CD8-positive, alpha-beta memory T cell (primary cell): ENCODE results near the gene ZNF219. TPM values are rescaled to one million over a fixed set of nuclear protein-coding genes. Genes with fewer than 3 reads are reported as not detected.
A peak's percentile ranks its signal among the peaks of the same experiment; 100 is the strongest.

Experiments
- CTCF ChIA-PET: fragments of 350-600 bp; sonication (Branson Sonifier 250); formaldehyde crosslinking; loops from one replicate; lab custom pipeline; 2021; ENCODE audit warnings: antibody characterized with exemption; lab: Charles Lee
- POLR2A ChIA-PET: fragments of 350-600 bp; sonication (Branson Sonifier 250); formaldehyde crosslinking; loops from one replicate; lab custom pipeline; 2021; ENCODE audit warnings: antibody characterized with exemption; lab: Charles Lee
- DNase-seq, 5 donors: peaks; one replicate each; pipeline versions ENCODE4 v3.0.0 to v3.0.0-alpha.2; 2020 to 2022; ENCODE audit warnings: mixed read lengths in 1 of 5
- H3K27ac ChIP-seq: one replicate; pipeline ENCODE4 v1.7.0; 2013; ENCODE audit warnings: low read depth, mild to moderate bottlenecking, low read length, moderate library complexity
- H3K27me3 ChIP-seq: 2 replicates; pipeline ENCODE4 v1.7.0; 2013; ENCODE audit warnings: low read length, mild to moderate bottlenecking; ENCODE audit not compliant: insufficient read depth, poor library complexity, severe bottlenecking
- H3K36me3 ChIP-seq: 2 replicates; pipeline ENCODE4 v1.7.0; 2013; ENCODE audit warnings: mild to moderate bottlenecking, low read length, moderate library complexity; ENCODE audit not compliant: insufficient read depth
- H3K4me1 ChIP-seq: 2 replicates; pipeline ENCODE4 v1.7.0; 2013; ENCODE audit warnings: mild to moderate bottlenecking, low read length, moderate library complexity; ENCODE audit not compliant: insufficient read depth
- H3K4me3 ChIP-seq: 2 replicates; pipeline ENCODE4 v1.7.0; 2013; ENCODE audit warnings: mild to moderate bottlenecking, low read length
- H3K9me3 ChIP-seq: 2 replicates; pipeline ENCODE4 v1.7.0; 2013; ENCODE audit warnings: mild to moderate bottlenecking, low read length
- H3K27ac Mint-ChIP-seq, 8 donors: one replicate each; pipeline ENCODE4 v1.8.0; 2020 to 2021; ENCODE audit warnings: mixed read lengths in 8 of 8, mild to moderate bottlenecking in 6 of 8, inconsistent platforms in 3 of 8, moderate library complexity in 3 of 8
- H3K27me3 Mint-ChIP-seq, 2 donors: one replicate each; pipeline ENCODE4 v1.8.0; 2020 to 2021; ENCODE audit warnings: mixed read lengths in 2 of 2, mild to moderate bottlenecking in 1 of 2, moderate library complexity in 1 of 2
- H3K36me3 Mint-ChIP-seq, 3 donors: one replicate each; pipeline ENCODE4 v1.8.0; 2020 to 2021; ENCODE audit warnings: mixed read lengths in 3 of 3, inconsistent platforms in 1 of 3, mild to moderate bottlenecking in 1 of 3
- H3K4me1 Mint-ChIP-seq, 3 donors: one replicate each; pipeline ENCODE4 v1.8.0; 2020 to 2021; ENCODE audit warnings: mixed read lengths in 3 of 3, inconsistent platforms in 1 of 3, mild to moderate bottlenecking in 1 of 3
- H3K4me3 Mint-ChIP-seq, 7 donors: one replicate each; pipeline ENCODE4 v1.8.0; 2020 to 2021; ENCODE audit warnings: mixed read lengths in 7 of 7, mild to moderate bottlenecking in 6 of 7, moderate library complexity in 4 of 7, inconsistent platforms in 2 of 7
- H3K9me3 Mint-ChIP-seq, 5 donors: one replicate each; pipeline ENCODE4 v1.8.0; 2020 to 2022; ENCODE audit warnings: mixed read lengths in 5 of 5, mild to moderate bottlenecking in 3 of 5, moderate library complexity in 2 of 5, inconsistent platforms in 1 of 5
- polyA plus RNA-seq: library from polyadenylated mRNA; unstranded; fragments of 300-500 nt; fragmentation: Illumina TruSeq; gene quantifications from one replicate; pipeline ENCODE4 v1.2.3, GENCODE V29; 2021
- total RNA-seq, 2 experiments: library from RNA; stranded (reverse); gene quantifications; one replicate each; pipeline ENCODE4 v1.2.3, GENCODE V29; 2021

ZNF219 gene
- total and polyA plus RNA-seq, 3 experiments from 2014 or later: 1.3 to 8.2 (median 7.0) TPM

DNA sequence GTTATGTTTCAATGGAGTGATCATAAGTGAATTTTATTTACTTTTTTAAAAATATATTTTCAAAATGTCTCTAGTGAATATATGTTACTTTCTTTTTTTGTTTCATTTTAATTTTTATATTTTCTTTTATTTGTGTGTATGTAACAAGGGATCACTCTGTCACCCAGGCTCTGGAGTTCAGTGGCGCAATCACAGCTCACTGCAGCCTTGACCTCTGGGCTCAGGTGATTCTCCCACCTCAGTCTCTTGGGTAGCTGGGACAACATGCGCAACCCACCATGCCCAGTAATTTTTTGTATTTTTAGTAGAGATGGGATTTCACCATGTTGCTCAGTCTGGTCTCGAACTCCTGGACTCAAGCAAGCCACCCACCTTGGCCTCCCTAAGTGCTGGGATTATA is 20.5 kb upstream of the ZNF219 start:
- H3K4me1 Mint-ChIP-seq: no peaks in the 10 kb centered on the region
- no peaks in the 10 kb centered on the region for H3K27me3 ChIP-seq
- H3K4me1 ChIP-seq: no peaks in the 10 kb centered on the region
- H3K27ac ChIP-seq: no peak overlapping the region
- no peaks in the 10 kb centered on the region for H3K9me3 Mint-ChIP-seq
- peaks cover 1 to 40% of the 10 kb centered on the region in 2 donors for H3K27me3 Mint-ChIP-seq
- ChIA-PET CTCF (interaction anchor here (0.6 kb wide), 1 partner anchor 16 kb away, joined by 3 read pairs; no protein-coding TSS in a partner anchor), POLR2A (interaction anchor here (0.6 kb wide), 1 partner anchor 101 kb away, joined by 4 read pairs; no protein-coding TSS in a partner anchor)
- H3K36me3 Mint-ChIP-seq: no peaks in the 10 kb centered on the region
- H3K9me3 ChIP-seq: no peaks in the 10 kb centered on the region
- H3K4me3 Mint-ChIP-seq: no peak overlapping the region
- DNase-seq: no peak
- H3K27ac Mint-ChIP-seq: no peak overlapping the region
- H3K36me3 ChIP-seq: no peaks in the 10 kb centered on the region
- no peak overlapping the region for H3K4me3 ChIP-seq

DNA sequence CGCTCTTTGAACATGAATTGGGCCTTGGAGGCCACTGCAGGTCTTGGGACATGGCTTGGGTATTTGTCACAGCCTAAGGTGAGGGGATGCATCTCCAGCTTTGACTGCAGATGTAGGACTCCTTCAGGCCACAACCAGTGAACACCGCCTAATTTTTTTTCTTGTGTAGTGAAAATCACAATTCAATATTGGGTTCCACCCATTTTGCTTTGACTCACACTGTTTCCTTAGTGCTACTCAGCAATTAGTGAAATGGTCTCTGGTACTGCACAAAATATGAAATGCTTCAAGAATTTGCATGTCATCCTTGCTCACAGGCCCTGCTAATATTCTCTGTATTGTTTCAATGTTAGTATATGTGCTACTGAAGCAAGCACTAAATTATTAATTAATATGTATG is 14.9 kb upstream of the ZNF219 start:
- no peak overlapping the region for H3K4me3 Mint-ChIP-seq
- Histone ChIP-seq H3K27ac (no peak overlapping the region), H3K4me3 (no peak overlapping the region), H3K9me3 (no peaks in the 10 kb centered on the region), H3K27me3 (no peaks in the 10 kb centered on the region), H3K4me1 (no peaks in the 10 kb centered on the region), H3K36me3 (no peaks in the 10 kb centered on the region)
- H3K36me3 Mint-ChIP-seq: no peaks in the 10 kb centered on the region
- H3K9me3 Mint-ChIP-seq: no peaks in the 10 kb centered on the region
- CTCF ChIA-PET: interaction anchor here (1.7 kb wide), 1 partner anchor 52 kb away, joined by 3 read pairs; no protein-coding TSS in a partner anchor
- DNase-seq: no peak
- H3K27ac Mint-ChIP-seq: no peak overlapping the region
- H3K4me1 Mint-ChIP-seq: no peaks in the 10 kb centered on the region
- POLR2A ChIA-PET: no interaction called here
- peaks cover 3 to 7% of the 10 kb centered on the region in 2 donors for H3K27me3 Mint-ChIP-seq

DNA sequence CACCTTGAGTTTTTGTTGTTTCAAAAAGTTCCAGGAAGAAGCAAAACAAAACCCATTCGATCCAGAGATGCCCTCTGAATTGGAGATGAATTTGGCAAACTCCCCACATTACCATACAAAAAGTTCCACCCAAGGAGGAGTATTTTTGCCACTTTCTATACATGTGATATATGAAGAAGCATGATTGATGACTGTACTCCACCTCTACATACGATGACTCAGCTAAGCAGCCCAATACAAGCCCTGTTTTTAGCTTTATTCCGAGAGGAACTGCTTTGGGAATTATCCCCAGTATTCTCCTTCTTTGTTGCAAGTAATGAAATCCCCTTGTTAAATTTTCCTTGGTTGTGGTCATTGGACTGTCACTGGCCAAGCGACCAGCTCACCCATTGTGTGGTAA is 13.8 kb upstream of the ZNF219 start:
- Mint-ChIP-seq H3K36me3 (no peaks in the 10 kb centered on the region), H3K27me3 (peaks cover 0 to 3% of the 10 kb centered on the region in 2 donors), H3K9me3 (no peaks in the 10 kb centered on the region), H3K4me1 (no peaks in the 10 kb centered on the region), H3K4me3 (no peak overlapping the region), H3K27ac (no peak overlapping the region)
- Histone ChIP-seq H3K4me1 (no peaks in the 10 kb centered on the region), H3K36me3 (no peaks in the 10 kb centered on the region), H3K27me3 (no peaks in the 10 kb centered on the region), H3K9me3 (no peaks in the 10 kb centered on the region), H3K4me3 (no peak overlapping the region), H3K27ac (no peak overlapping the region)
- ChIA-PET POLR2A (no interaction called here), CTCF (interaction anchor here (1.0 to 1.2 kb wide), 2 partner anchors 20 to 43 kb away, joined by 3 read pairs; no protein-coding TSS in a partner anchor)
- no peak for DNase-seq

DNA sequence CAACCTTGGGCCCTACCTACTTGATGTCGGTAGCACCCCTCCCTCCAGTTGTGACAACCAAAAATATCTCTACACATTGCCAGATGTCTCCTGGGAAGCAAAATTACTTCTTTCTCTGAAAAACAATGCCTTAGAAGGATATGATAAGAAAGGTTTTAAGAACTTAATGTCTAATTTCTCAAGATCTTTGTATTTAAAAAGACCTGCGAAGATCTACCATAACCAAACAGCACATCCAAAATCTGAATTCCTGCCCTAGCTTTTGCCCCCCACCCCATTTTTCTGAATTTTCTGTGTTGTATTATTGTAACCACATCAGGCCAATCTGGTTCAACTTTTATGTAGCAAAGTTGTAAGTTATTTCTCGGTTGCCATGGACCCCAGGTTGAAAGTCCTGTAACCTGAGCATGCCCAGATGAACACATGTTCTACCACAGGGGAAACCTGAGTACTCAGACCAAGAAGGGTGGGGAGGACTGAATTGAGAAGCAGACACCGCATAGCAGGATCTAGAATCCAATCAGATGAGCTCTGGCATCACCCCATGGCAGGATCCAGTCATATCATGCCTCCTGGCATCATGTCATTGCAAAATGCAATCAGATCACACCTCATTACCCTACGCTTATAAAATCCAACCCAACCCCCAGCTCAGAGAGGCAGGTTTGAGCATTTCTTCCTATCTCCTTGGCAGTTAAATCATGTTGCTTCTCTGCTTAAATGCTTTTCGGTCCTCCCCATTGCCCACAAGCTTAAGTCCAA is 11.1 kb upstream of the ZNF219 start:
- H3K36me3 ChIP-seq: no peaks in the 10 kb centered on the region
- H3K4me1 Mint-ChIP-seq: peaks cover 5 to 13% (median 9%) of the 10 kb centered on the region in 3 donors
- no peaks in the 10 kb centered on the region for H3K27me3 ChIP-seq
- no peaks in the 10 kb centered on the region for H3K9me3 ChIP-seq
- H3K36me3 Mint-ChIP-seq: no peaks in the 10 kb centered on the region
- H3K27me3 Mint-ChIP-seq: peaks cover 0 to 3% of the 10 kb centered on the region in 2 donors
- no peak overlapping the region for H3K4me3 ChIP-seq
- H3K9me3 Mint-ChIP-seq: no peaks in the 10 kb centered on the region
- no peak overlapping the region for H3K27ac ChIP-seq
- DNase-seq: no peak
- peak overlapping the region in 1 of 8 donors; percentile 73 for H3K27ac Mint-ChIP-seq
- H3K4me3 Mint-ChIP-seq: peak overlapping the region in 1 of 7 donors; percentile 17
- POLR2A ChIA-PET: no interaction called here
- CTCF ChIA-PET: interaction anchor here (1.2 to 12.2 kb wide), 5 partner anchors 16 to 138 kb away, joined by 4 to 201 read pairs (median 130); no protein-coding TSS in a partner anchor
- H3K4me1 ChIP-seq: peaks cover 11% of the 10 kb centered on the region

DNA sequence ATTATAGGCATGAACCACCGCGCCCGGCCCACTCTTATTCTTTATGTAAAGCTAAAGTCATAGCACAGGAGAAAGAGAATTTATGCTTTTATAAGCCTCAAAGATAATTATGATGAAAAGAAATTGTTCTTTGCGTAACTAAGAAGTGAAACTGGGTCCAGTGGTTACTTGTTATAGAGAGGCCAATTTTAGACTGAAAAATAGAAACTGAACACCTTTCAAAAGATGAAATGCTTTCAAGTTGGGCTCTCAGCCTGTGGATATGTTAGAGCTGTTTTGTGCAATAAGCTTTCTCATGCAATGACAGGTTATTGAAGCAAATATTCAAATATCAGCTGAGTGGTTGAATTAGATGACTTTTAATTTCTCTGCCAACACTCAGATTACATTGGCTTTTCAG is 10.3 kb upstream of the ZNF219 start:
- ChIA-PET POLR2A (no interaction called here), CTCF (interaction anchor here (1.5 to 12.2 kb wide), 6 partner anchors 15 to 93 kb away, joined by 3 to 201 read pairs (median 110); no protein-coding TSS in a partner anchor)
- Histone ChIP-seq H3K27me3 (no peaks in the 10 kb centered on the region), H3K9me3 (no peaks in the 10 kb centered on the region), H3K27ac (no peak overlapping the region), H3K36me3 (no peaks in the 10 kb centered on the region), H3K4me1 (peaks cover 12% of the 10 kb centered on the region), H3K4me3 (no peak overlapping the region)
- Mint-ChIP-seq H3K27me3 (peaks cover 0 to 3% of the 10 kb centered on the region in 2 donors), H3K4me3 (peak overlapping the region in 1 of 7 donors; percentile 17), H3K4me1 (peaks cover 6 to 15% (median 11%) of the 10 kb centered on the region in 3 donors), H3K27ac (no peak overlapping the region), H3K36me3 (peaks cover 0 to 4% (median 0%) of the 10 kb centered on the region in 3 donors), H3K9me3 (no peaks in the 10 kb centered on the region)
- no peak for DNase-seq

DNA sequence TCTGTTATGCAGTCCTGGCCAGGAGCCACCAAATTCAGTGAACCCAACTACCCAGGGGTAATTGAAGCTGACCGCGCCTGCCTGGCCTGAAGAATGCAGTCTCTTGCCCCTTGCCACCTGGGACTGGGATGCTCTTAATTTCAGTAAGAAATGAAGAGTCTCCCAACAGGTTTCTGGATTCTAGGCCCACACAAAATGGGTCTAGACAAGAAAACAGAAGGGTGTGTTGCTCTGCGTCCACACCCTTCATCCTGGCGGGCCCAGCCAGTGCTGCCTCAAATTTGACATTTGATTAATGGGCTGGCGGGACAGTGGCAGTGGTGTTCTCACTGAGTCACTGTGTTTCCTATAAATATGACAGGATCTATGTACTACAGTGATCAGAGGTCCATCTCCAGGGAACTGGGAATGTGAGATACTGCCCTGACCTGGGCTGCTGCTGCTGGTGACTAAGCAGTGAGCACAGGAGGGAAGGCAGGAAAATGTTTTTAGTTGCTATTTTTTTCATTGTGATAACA is 8.9 kb upstream of the ZNF219 start:
- Mint-ChIP-seq H3K4me3 (peak overlapping the region in 1 of 7 donors; percentile 81), H3K9me3 (no peaks in the 10 kb centered on the region), H3K27ac (peak overlapping the region in 2 of 8 donors; percentile 73 to 79), H3K4me1 (peaks cover 13 to 21% (median 20%) of the 10 kb centered on the region in 3 donors), H3K27me3 (peaks cover 0 to 1% of the 10 kb centered on the region in 2 donors), H3K36me3 (peaks cover 0 to 5% (median 0%) of the 10 kb centered on the region in 3 donors)
- ChIA-PET CTCF (interaction anchor here (1.4 to 12.2 kb wide), 6 partner anchors 9 to 92 kb away, joined by 3 to 201 read pairs (median 110); no protein-coding TSS in a partner anchor), POLR2A (no interaction called here)
- no peaks in the 10 kb centered on the region for H3K9me3 ChIP-seq
- no peaks in the 10 kb centered on the region for H3K27me3 ChIP-seq
- no peak overlapping the region for H3K4me3 ChIP-seq
- H3K36me3 ChIP-seq: no peaks in the 10 kb centered on the region
- DNase-seq: no peak
- no peak overlapping the region for H3K27ac ChIP-seq
- H3K4me1 ChIP-seq: peaks cover 17% of the 10 kb centered on the region

DNA sequence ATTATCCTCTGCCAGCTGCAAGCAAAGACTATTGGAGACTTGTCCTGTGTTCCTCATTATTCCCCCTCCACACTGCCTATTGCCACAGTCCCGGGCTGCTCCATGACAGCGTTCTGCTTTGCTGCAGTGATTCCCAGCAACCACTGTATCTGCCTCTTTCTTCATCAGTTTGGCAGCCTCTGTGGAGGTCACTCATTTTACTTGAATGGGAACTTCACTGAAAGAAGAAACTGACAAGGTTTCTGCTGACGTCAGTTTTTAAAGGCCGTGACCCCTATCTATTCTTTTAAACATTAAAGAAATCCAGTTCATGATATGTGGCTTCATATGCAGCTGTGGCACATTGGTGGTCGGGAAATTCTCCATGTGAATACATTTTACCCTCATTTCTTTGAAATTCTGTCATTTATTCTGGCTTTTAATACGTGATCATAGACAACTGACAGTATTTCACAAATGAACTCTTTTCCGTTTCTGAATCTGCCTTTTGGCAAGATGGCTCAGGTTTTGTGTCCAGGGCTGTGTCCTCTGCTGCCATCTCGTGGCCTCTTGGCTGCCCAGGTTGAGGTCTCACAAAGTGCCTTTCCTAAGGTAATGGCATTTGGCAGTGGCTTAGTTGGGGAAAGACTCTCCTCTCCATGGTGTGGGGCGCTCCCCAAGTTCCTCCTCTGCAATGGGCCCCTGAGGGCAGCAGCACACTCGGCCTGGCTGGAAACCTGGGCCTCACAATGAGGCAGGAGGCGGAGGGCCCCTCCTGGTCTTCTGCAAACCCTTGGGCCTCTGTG is 8.2 kb upstream of the ZNF219 start:
- no peaks in the 10 kb centered on the region for H3K27me3 ChIP-seq
- no peaks in the 10 kb centered on the region for H3K36me3 ChIP-seq
- peak overlapping the region; percentile 38 for H3K27ac ChIP-seq
- no peaks in the 10 kb centered on the region for H3K9me3 ChIP-seq
- Mint-ChIP-seq H3K4me1 (peaks cover 13 to 21% (median 20%) of the 10 kb centered on the region in 3 donors), H3K27me3 (peaks cover 0 to 2% of the 10 kb centered on the region in 2 donors), H3K27ac (peak overlapping the region in 6 of 8 donors; percentile 31 to 80 (median 72)), H3K36me3 (peaks cover 0 to 5% (median 0%) of the 10 kb centered on the region in 3 donors), H3K9me3 (no peaks in the 10 kb centered on the region), H3K4me3 (peak overlapping the region in 3 of 7 donors; percentile 38 to 81 (median 52))
- peaks cover 17% of the 10 kb centered on the region for H3K4me1 ChIP-seq
- H3K4me3 ChIP-seq: peak overlapping the region; percentile 23
- POLR2A ChIA-PET: no interaction called here
- CTCF ChIA-PET: interaction anchor here (1.0 to 12.2 kb wide), 7 partner anchors 10 to 91 kb away, joined by 3 to 201 read pairs (median 89); no protein-coding TSS in a partner anchor
- peak; percentile 61 to 81 (median 64) for DNase-seq
